ENCODE data around the gene CYREN. TPM values are rescaled to one million over a fixed set of nuclear protein-coding genes. Genes with fewer than 3 reads are reported as not detected.

Gene CYREN
- total and polyA plus RNA-seq, 2 of the 13 experiments (the other 11 are each of a cell fraction or from before 2014, with no cell fraction given): 20.7 to 60.7 TPM

GRCh38 chr7:135205850-135206249, 35.3 kb upstream of the CYREN start (continued):
- no peak for TF ChIP-seq SP140L (CRISPR knock-in tag; IDR thresholded peaks at IDR 0.05; ENCODE audit: borderline replicate concordance)
- TF ChIP-seq ZNF614 (CRISPR knock-in tag; IDR thresholded peaks at IDR 0.05; ENCODE audit: borderline replicate concordance): no peak
- no peak for TF ChIP-seq TEAD3 (CRISPR knock-in tag; optimal IDR thresholded peaks at IDR 0.05; ENCODE audit: borderline replicate concordance)
- TF ChIP-seq ZNF547 (CRISPR knock-in tag; IDR thresholded peaks at IDR 0.05): no peak
- TF ChIP-seq TRAFD1 (CRISPR knock-in tag; IDR thresholded peaks at IDR 0.05; ENCODE audit: borderline replicate concordance): no peak
- no peak for TF ChIP-seq IRX3 (CRISPR knock-in tag; IDR thresholded peaks at IDR 0.05; ENCODE audit: borderline replicate concordance, low read depth)

- DNase-seq (ENCODE audit: low spot score) (no peak), FAIRE-seq (no peak), ATAC-seq (no peak)
- ChIA-PET POLR2A (no interaction called here), CTCF (ENCODE audit: low intra/inter-chr PET ratio, low total read pairs) (no interaction called here)
- Histone ChIP-seq H4K20me1 (ENCODE audit: insufficient read depth, low read length) (no peaks in the 10 kb centered on the region), H3K4me1 (ENCODE audit: insufficient read depth, low read length) (peaks cover 32% of the 10 kb centered on the region), H3K27me3 (ENCODE audit: control insufficient read depth in 1 of 2, insufficient read depth in 2 of 2, low read length in 2 of 2) (no peaks in the 10 kb centered on the region), H2AFZ (ENCODE audit: low read length) (no peak overlapping the region), H3K27ac (ENCODE audit: extremely low read length, insufficient read depth, low read length) (no peak overlapping the region), H3K4me2 (ENCODE audit: low read depth, low read length) (no peak overlapping the region), H3K9ac (ENCODE audit: insufficient read depth, low read depth, low read length) (no peak overlapping the region), H3K9me3 (ENCODE audit: low read length) (no peaks in the 10 kb centered on the region), H3K4me3 (replicated peaks in 1 of 3; ENCODE audit: insufficient read depth in 1 of 3, low read depth in 2 of 3, low read length in 3 of 3) (no peak overlapping the region), H3K36me3 (replicated peaks in 1 of 2; ENCODE audit: control insufficient read depth in 1 of 2, insufficient read depth in 2 of 2, low read length in 2 of 2) (peaks cover 8 to 25% of the 10 kb centered on the region in 2 experiments), H3K79me2 (ENCODE audit: insufficient read depth, low read length) (no peaks in the 10 kb centered on the region)
- in situ Hi-C loops (cut with HindIII; ENCODE audit: extremely low pct_ligation_motif_present, low pct_unique_long_range_greater_than_20kb): no loop called here
- no peak for TF ChIP-seq ARID2 (CRISPR knock-in tag; IDR thresholded peaks at IDR 0.05; ENCODE audit: borderline replicate concordance)
- WGBS (ENCODE audit: low lambda C conversion rate): 93% methylated on average over 5 of the region's 5 CpGs
- no TSS peak for BruUV-seq (replicated peaks)
- intact Hi-C loops (cut with micrococcal nuclease; ENCODE audit: unreplicated experiment): no loop called here
These were observed 34.4 kb upstream of the CYREN start for GRCh38 chr7:135204876-135205275.
